ENCODE measurements around the gene RAB9A.
A peak's percentile ranks its signal among the peaks of the same experiment; 100 is the strongest.
"Not testable (repeated sequence)": the region's sequence is repeated elsewhere in the genome, so short reads cannot be mapped to it uniquely, and the experiment has no call there.

RAB9A gene, protein sequence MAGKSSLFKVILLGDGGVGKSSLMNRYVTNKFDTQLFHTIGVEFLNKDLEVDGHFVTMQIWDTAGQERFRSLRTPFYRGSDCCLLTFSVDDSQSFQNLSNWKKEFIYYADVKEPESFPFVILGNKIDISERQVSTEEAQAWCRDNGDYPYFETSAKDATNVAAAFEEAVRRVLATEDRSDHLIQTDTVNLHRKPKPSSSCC

DNA sequence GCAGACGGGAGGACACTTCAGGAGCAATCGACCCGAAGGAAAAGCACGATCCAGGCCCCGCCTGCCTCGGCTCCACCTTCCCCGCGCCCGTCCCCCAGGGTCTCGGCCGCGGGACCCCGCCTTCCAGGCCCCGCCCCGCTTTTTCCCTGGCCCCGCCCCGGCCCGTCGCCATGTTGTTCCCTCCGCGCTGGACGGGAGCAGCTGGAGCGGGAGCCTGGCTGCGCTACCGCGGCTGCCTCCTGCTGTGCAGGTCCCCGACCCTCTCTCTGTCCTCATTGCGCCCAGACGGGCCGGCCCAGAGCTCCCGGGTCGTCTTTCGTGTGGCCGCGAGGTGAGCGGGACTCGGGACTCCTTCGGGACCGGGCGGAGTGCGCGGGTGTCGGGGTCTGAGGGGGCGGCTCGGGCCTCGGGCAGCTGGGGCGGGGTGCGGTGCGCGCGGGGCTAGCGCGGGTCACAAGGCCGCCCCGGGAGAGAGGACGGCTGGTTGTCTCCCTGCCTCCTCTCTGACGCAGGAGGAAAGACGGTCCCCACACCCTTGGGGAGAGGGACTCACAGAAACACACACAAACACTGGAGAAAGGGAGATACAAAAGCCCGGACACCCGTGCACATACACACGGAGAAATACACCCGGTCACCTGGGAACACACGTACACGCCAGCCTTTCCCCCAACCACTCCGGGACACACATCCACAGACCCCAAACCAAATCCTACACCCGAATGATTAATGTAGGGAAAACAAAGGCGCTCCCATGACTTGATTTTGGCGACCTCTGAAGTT lies at the start of gene RAB9A:
RAB9A (plus strand) TSS at position 171 of the 783 bp plus-strand sequence. CDS start 19,619 bp downstream, outside the sequence.
- peak; percentile 64 for DNase-seq

DNA sequence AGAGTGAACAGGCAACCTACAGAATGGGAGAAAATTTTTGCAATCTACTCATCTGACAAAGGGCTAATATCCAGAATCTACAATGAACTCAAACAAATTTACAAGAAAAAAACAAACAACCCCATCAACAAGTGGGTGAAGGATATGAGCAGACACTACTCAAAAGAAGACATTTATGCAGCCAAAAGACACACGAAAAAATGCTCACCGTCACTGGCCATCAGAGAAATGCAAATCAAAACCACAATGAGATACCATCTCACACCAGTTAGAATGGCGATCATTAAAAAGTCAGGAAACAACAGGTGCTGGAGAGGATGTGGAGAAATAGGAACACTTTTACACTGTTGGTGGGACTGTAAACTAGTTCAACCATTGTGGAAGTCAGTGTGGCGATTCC lies 47.2 kb upstream of the RAB9A start:
- DNase-seq, result not testable (repeated sequence)

- no peak for DNase-seq
Measured at GRCh38 chrX:13645464-13646153, 43.3 kb upstream of the RAB9A start.

GRCh38 chrX:13646154-13646549 lies 42.8 kb upstream of the RAB9A start:
- DNase-seq, result peak; percentile 21

- no peak for DNase-seq
Measured at GRCh38 chrX:13647709-13648212, 41.2 kb upstream of the RAB9A start.

GRCh38 chrX:13648336-13648735 lies 40.6 kb upstream of the RAB9A start:
- not testable (repeated sequence) for DNase-seq

- DNase-seq, result no peak
Measured at GRCh38 chrX:13649838-13650237, 39.1 kb upstream of the RAB9A start.

DNA sequence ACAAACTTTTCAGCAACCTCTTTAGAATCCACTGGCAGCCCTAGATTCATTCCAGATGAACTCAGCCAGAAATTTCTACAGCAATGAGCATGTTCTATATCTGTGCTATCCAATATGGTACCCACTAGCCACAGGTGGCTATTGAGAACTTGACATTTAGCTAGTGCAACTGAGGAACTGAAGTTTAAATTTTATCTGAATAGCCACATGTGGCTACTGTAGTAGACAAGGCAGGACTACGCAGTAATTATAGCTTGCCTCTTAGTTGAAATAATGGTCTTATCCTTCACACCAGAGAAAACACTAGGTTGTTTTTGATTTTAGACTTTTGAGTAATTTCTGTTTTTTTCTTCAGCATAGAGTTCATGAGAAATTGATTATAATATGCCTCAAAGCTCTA lies 38.6 kb upstream of the RAB9A start:
- no peak for DNase-seq

- no peak for DNase-seq
Measured at GRCh38 chrX:13651150-13651549, 37.8 kb upstream of the RAB9A start.

- no peak for DNase-seq
Measured at GRCh38 chrX:13652287-13652793, 36.6 kb upstream of the RAB9A start.

DNA sequence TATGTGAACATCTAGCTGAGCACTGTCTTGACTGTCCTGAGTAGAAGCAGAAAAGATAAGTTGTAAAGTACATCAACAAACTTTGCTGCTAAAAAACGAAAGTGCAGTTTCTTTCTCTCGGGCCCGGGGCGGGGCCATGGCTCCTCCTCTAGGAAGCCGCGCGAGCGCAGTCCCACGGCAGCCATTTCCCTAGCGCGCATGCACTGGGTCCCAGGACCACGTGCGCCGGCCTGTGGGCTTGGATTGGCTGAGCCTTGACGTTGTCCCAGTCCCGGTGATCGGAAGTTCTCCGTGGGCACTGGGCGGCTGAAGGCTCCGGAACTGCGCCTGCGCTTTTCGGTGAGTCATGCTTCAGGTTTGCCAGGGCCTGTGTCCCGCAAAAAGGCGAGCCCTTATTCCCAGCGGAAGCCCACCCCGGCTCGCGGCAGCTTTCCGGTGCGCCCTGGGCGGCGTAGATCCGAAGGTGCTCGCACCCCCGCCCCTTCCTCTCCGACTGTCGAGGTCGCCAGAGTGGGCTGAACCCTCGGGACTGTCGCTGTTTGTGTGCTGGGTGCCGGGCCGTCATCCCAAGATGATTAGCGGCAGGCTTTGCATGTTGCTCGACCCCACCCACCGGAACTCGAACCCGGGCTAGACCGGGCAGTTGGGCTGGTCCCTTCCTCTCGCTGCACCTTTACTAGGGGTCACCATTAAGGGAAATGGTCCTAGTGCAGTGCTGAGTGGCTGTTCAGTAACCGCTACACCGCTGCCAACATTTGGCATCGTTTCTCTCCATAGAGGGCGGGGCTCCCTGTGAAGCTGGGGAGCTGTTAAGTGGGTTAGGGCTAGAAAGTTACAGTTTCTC lies 35.9 kb upstream of the RAB9A start, which contains the start of gene TCEANC:
TCEANC (plus strand) TSS at position 292 of the 844 bp plus-strand sequence. CDS start 9,368 bp downstream, outside the sequence.
- DNase-seq, result peak; percentile 96

DNA sequence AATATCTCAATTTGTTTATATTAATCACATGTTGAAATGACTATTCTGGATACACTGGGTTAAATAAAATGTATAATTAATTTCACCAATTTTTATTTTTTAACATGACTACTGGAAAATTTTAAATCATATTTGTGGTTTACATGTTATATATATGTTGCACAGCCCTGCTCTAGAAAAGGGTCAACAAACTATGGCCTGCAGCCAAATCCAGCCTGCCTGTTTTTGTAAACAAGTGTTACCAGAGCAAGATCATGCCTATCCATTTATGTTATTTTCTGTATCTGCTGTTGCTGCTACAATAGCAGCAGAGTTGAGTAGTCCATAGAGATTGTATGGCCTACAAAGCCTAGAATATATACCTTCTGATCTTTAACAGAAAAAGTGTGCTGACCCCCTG lies 34.8 kb upstream of the RAB9A start:
- DNase-seq, result no peak

DNA sequence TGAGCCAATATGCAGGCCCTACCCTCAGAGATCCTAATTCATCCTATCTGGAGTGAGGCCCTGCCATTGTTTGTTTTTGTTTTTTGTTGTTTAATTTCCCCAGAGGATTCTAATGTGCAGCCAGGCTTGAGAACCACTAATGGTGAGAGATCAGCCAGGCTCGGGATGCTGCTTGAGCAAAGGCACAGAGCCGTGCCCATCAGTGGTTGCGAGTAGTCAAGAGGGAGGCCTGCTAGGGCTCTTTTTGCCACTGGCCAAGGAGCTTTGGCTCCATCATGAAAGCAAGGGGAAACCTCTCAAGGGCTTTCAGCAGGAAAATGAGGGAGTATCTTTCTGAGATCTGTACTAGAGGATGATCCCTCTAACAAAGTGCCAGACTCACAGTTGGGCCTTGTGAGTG lies 33.3 kb upstream of the RAB9A start:
- DNase-seq, result no peak

DNA sequence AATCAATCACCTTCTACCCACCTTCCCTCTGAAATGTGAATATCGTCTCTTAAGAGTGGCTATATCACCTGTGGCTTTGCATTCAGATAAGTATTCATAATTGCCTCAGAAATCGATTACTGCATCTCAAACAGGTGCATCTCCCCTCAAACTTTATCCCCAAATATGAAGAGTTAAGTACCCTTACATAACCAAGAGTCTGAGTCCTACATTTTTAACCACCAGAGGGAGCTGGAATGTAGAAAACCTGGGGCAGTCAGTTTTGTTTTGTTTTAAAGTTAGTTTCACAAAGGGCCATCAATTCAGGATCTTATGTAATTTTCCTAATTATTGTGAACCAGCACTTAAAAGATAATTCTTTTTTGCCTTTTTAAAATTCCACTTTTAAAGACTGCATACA lies 30.3 kb upstream of the RAB9A start:
- peak; percentile 68 for DNase-seq

DNA sequence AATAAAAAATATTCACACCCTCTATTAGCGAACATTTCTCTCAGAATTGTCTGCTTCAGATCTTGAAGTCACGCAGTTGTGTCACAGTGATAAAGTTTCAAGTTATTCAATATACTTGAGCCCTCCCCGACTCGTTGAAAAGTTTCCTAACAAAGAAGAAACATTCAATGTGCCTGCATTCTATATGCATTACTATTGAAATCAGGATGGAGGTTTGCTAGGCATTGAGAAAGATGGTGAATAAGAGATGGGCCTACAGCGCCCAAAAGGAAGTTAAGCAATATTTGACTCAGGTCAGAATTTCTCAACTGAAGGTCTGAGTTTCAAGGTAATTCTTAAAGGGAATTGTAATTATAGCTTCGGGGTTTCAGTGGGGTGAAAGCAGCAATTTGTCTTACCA lies 29.9 kb upstream of the RAB9A start:
- no peak for DNase-seq

- no peak for DNase-seq
Measured at GRCh38 chrX:13661735-13662288, 27.1 kb upstream of the RAB9A start.

DNA sequence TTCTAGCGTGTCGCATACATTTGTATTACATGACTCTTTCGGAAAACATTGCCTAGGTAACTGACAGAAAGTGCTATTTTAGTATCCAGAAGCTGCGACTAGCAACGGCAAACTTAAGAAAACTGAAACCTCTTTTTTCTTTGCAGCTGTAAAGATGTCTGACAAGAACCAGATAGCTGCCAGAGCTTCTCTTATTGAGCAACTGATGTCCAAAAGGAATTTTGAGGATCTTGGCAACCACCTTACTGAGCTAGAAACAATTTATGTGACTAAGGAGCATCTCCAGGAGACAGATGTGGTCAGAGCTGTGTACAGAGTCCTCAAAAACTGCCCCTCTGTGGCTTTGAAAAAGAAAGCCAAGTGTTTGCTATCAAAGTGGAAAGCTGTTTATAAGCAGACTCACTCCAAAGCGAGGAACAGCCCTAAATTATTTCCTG lies 26.6 kb upstream of the RAB9A start:
- DNase-seq, result no peak

DNA sequence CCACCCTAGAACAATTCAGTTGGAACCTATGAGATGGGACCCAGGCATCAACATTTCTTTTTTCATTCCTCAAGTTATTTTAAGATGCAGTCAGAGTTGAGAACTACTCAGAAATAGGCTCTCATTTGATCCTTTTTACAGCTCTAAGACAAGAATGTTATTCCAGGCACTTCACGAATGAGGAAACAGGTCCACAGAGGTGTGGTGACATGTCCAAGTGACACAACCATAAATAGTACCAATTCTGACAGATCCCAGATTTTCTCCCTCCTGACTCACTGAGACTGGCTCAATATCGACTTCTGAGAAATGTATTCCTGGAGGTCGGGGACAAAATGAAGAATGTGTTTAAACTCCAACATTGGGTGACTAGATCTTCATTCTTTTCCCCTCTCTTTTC lies 24.9 kb upstream of the RAB9A start:
- DNase-seq, result no peak

DNA sequence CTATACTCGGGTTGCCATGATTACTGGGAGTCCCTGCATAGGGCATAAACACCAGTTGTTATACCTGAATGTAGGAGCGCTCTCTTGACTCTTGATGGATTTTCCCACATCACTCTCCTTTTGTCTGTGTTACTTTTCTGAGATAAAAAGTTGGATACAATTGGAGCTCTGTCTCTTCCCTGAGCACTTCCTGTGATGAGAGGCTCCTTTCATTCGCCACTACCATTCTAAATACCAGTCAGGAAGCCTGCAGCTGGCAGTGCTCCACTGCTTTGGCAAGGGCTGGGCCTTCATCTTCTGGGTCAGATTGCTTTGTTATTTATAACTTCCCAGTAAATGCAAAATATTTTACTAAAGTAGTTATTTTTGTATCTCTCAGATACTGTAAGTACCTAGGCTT lies 22.1 kb upstream of the RAB9A start:
- DNase-seq, result no peak

DNA sequence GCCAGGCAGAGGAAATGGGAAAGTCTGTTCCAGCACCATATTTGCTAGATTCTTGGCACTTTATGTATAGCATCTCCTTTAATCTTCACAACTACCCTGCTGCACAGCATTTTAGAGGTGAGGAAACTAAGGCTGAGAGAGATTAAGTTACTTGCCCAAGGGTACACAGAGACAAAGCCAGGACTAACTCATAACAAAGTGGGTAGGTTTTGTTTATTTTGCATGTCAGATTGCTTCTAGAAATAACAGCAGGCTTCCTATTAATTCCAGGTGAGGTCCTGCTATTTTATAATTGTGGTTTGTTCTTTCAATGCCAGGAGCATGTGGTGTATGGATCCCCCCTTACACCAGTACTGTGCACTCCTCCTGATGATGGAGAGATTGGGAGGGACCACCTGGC lies 21.0 kb upstream of the RAB9A start:
- DNase-seq, result no peak

DNA sequence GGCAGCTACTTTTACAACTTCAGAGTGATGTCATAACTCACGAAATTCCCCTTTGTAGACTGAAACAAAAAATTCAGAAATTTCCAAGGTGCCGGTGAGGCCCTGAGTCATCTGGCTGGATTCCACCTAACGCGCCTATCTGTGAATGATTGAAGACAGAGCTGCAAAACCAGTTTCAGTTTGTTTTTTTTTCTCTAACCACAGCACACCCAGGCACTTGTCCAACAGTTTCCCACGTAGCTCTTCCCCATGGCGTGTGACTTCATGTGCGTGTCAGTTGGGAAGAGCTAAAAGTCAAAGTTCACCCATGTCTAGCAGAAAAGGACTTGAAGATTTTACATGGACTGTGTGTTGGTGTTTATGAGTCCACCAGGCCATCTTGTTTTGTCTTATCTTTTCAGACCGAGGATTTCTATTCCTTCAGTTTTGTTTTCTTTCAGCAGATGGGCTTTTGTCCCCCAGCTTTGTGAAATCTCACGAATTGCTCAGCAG lies 19.6 kb upstream of the RAB9A start:
- peak; percentile 16 for DNase-seq

GRCh38 chrX:13669755-13670154 lies 19.2 kb upstream of the RAB9A start:
- not testable (repeated sequence) for DNase-seq

Measured in NCI-H526 treated with DMSO at 0.1 percent for 48 hours (cell line).